GM12878 (cell line): ENCODE measurements around the gene AKAP13.

Experiments used
- JUNB ChIP-seq: IDR thresholded peaks from 2 replicates; pipeline ENCODE4 v1.6.1; 2016; ENCODE audit warnings: antibody characterized with exemption, mild to moderate bottlenecking
- ZNF207 ChIP-seq: fragments of 450-650 bp; IDR thresholded peaks from 2 replicates; pipeline ENCODE4 v1.6.1; 2014; ENCODE audit warnings: antibody characterized with exemption, mild to moderate bottlenecking, borderline replicate concordance
- TF ChIP-seq, protein P1 (sequence below), 3 experiments: IDR thresholded peaks in 2 of 3; conservative IDR thresholded peaks in 1 of 3; 2 replicates each; pipeline ENCODE4 v1.5.1; 2011; ENCODE audit warnings: low read depth in 3 of 3, low read length in 3 of 3, mild to moderate bottlenecking in 3 of 3, control low read depth in 2 of 3, moderate library complexity in 2 of 3, inconsistent platforms in 1 of 3, mixed read lengths in 1 of 3; ENCODE audit not compliant: control insufficient read depth in 2 of 3, insufficient read depth in 1 of 3; ENCODE audit errors: extremely low read depth in 1 of 3
- TF ChIP-seq, protein P2 (sequence below): IDR thresholded peaks from 2 replicates; pipeline ENCODE4 v1.6.1; 2011; ENCODE audit warnings: low read depth, mild to moderate bottlenecking, low read length, moderate library complexity, borderline replicate concordance; ENCODE audit errors: extremely low read depth

DNA sequence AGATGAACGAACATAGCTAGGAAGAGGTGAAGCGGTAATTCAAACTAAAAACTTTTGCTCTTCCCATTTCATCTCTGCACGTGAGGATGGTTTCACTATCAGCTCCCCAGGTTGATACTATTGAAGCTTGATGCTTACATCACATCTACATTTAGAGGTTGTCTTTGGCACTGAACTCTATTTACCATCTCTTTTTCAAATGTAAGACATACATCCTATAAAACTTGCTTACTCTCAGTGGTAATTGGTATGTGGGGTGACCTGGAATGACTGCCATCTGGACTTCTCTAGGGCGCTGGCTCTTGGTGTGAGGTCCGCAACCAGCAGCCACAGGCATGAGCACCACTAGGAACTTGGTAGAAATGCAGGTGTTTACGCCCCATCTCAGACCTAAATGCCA, 118.1 kb downstream of the AKAP13 start:
- TF ChIP-seq, protein P1, sequence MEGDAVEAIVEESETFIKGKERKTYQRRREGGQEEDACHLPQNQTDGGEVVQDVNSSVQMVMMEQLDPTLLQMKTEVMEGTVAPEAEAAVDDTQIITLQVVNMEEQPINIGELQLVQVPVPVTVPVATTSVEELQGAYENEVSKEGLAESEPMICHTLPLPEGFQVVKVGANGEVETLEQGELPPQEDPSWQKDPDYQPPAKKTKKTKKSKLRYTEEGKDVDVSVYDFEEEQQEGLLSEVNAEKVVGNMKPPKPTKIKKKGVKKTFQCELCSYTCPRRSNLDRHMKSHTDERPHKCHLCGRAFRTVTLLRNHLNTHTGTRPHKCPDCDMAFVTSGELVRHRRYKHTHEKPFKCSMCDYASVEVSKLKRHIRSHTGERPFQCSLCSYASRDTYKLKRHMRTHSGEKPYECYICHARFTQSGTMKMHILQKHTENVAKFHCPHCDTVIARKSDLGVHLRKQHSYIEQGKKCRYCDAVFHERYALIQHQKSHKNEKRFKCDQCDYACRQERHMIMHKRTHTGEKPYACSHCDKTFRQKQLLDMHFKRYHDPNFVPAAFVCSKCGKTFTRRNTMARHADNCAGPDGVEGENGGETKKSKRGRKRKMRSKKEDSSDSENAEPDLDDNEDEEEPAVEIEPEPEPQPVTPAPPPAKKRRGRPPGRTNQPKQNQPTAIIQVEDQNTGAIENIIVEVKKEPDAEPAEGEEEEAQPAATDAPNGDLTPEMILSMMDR (IDR thresholded peaks at IDR 0.05 in 2 of 3, conservative IDR thresholded peaks at IDR 0.05 in 1 of 3; ENCODE audit: control insufficient read depth in 2 of 3, extremely low read depth in 1 of 3, insufficient read depth in 1 of 3, low read depth in 3 of 3, low read length in 3 of 3): no peak
- TF ChIP-seq ZNF207 (no peak), JUNB (no peak)
- TF ChIP-seq, protein P2, sequence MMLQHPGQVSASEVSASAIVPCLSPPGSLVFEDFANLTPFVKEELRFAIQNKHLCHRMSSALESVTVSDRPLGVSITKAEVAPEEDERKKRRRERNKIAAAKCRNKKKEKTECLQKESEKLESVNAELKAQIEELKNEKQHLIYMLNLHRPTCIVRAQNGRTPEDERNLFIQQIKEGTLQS: no peak
